HUES6 (cell line): Measurements from ENCODE around the gene RSAD1.

ENCODE experiments used
- H3K27ac ChIP-seq: 2 replicates; pipeline ENCODE4 v1.7.0; 2013; ENCODE audit warnings: low read depth, mild to moderate bottlenecking, low read length, inconsistent platforms
- H3K27me3 ChIP-seq: 2 replicates; pipeline ENCODE4 v1.6.1; 2013; ENCODE audit warnings: low read length; ENCODE audit not compliant: control insufficient read depth, insufficient read depth
- H3K36me3 ChIP-seq: 2 replicates; pipeline ENCODE4 v1.6.1; 2013; ENCODE audit warnings: low read length; ENCODE audit not compliant: control insufficient read depth, insufficient read depth
- H3K4me1 ChIP-seq: 2 replicates; pipeline ENCODE4 v1.6.1; 2013; ENCODE audit warnings: low read length; ENCODE audit not compliant: control insufficient read depth, insufficient read depth
- H3K4me3 ChIP-seq: 2 replicates; pipeline ENCODE4 v1.5.1; 2013; ENCODE audit warnings: low read depth, low read length
- H3K9ac ChIP-seq: one replicate; pipeline ENCODE4 v1.6.1; 2013; ENCODE audit warnings: mild to moderate bottlenecking, low read length
- H3K9me3 ChIP-seq: 2 replicates; pipeline ENCODE4 v1.6.1; 2013; ENCODE audit warnings: low read depth, low read length; ENCODE audit not compliant: control insufficient read depth, insufficient read depth

The RSAD1 gene

GRCh38 chr17:50523208-50523607, 44.5 kb downstream of the RSAD1 start:
- Histone ChIP-seq H3K9ac (no peak overlapping the region), H3K27ac (no peak overlapping the region), H3K4me3 (no peak overlapping the region), H3K27me3 (no peaks in the 10 kb centered on the region), H3K9me3 (no peaks in the 10 kb centered on the region), H3K4me1 (peaks cover 5% of the 10 kb centered on the region; the same call in 1 of the 2 replicates), H3K36me3 (no peaks in the 10 kb centered on the region)

GRCh38 chr17:50524838-50525237, 46.2 kb downstream of the RSAD1 start:
- Histone ChIP-seq H3K27me3 (peaks cover 3% of the 10 kb centered on the region; the same call in 1 of the 2 replicates), H3K4me1 (no peaks in the 10 kb centered on the region; the same call in 1 of the 2 replicates), H3K27ac (no peak overlapping the region), H3K4me3 (no peak overlapping the region), H3K9me3 (no peaks in the 10 kb centered on the region), H3K36me3 (no peaks in the 10 kb centered on the region), H3K9ac (no peak overlapping the region)

- Histone ChIP-seq H3K9me3 (no peaks in the 10 kb centered on the region), H3K9ac (no peak overlapping the region), H3K27ac (no peak overlapping the region), H3K27me3 (peaks cover 17% of the 10 kb centered on the region), H3K4me1 (peaks cover 5% of the 10 kb centered on the region), H3K36me3 (no peaks in the 10 kb centered on the region), H3K4me3 (no peak overlapping the region)
These were observed 48.6 kb downstream of the RSAD1 start for GRCh38 chr17:50527155-50527762.

- peaks cover 7% of the 10 kb centered on the region for H3K4me1 ChIP-seq
- peaks cover 25% of the 10 kb centered on the region for H3K27me3 ChIP-seq
- no peak overlapping the region for H3K4me3 ChIP-seq
- H3K36me3 ChIP-seq, result no peaks in the 10 kb centered on the region
- no peak overlapping the region for H3K27ac ChIP-seq
- H3K9ac ChIP-seq, result no peak overlapping the region
- H3K9me3 ChIP-seq, result no peaks in the 10 kb centered on the region
These were observed 49.4 kb downstream of the RSAD1 start for GRCh38 chr17:50527949-50528474.

- Histone ChIP-seq H3K4me1 (peaks cover 19% of the 10 kb centered on the region), H3K36me3 (no peaks in the 10 kb centered on the region), H3K27ac (no peak overlapping the region), H3K4me3 (no peak overlapping the region), H3K9me3 (no peaks in the 10 kb centered on the region), H3K9ac (no peak overlapping the region), H3K27me3 (peaks cover 43% of the 10 kb centered on the region)
These were observed 51.2 kb downstream of the RSAD1 start for GRCh38 chr17:50529849-50530248.

- peaks cover 19% of the 10 kb centered on the region for H3K4me1 ChIP-seq
- H3K4me3 ChIP-seq, result no peak overlapping the region
- H3K36me3 ChIP-seq, result no peaks in the 10 kb centered on the region
- H3K27me3 ChIP-seq, result peaks cover 47% of the 10 kb centered on the region
- no peak overlapping the region for H3K27ac ChIP-seq
- H3K9ac ChIP-seq, result no peak overlapping the region
- H3K9me3 ChIP-seq, result no peaks in the 10 kb centered on the region
These were observed 52.9 kb downstream of the RSAD1 start for GRCh38 chr17:50531428-50532025.

GRCh38 chr17:50532452-50533024, 53.9 kb downstream of the RSAD1 start, which contains the start of gene EPN3:
TSS of gene EPN3 (plus strand) at chr17:50532735. CDS start at chr17:50536557, 3,822 bp downstream.
- H3K27ac ChIP-seq, result no peak within 1 kb of the TSS
- no peaks in the 10 kb centered on the region for H3K9me3 ChIP-seq
- peaks cover 19% of the 10 kb centered on the region for H3K4me1 ChIP-seq
- H3K9ac ChIP-seq, result peak within 1 kb of the TSS; percentile 43
- peak within 1 kb of the TSS; percentile 80 for H3K4me3 ChIP-seq
- H3K36me3 ChIP-seq, result no peaks in the 10 kb centered on the region
- H3K27me3 ChIP-seq, result peaks cover 47% of the 10 kb centered on the region

GRCh38 chr17:50533185-50533584, 54.5 kb downstream of the RSAD1 start:
- Histone ChIP-seq H3K27me3 (peaks cover 47% of the 10 kb centered on the region), H3K4me3 (peak overlapping the region; percentile 80), H3K4me1 (peaks cover 20% of the 10 kb centered on the region), H3K27ac (no peak overlapping the region), H3K9me3 (no peaks in the 10 kb centered on the region), H3K9ac (peak overlapping the region; percentile 7), H3K36me3 (no peaks in the 10 kb centered on the region)

GRCh38 chr17:50533720-50534148, 55.1 kb downstream of the RSAD1 start:
- peak overlapping the region; percentile 7 for H3K9ac ChIP-seq
- H3K27ac ChIP-seq, result no peak overlapping the region
- no peaks in the 10 kb centered on the region for H3K9me3 ChIP-seq
- H3K4me1 ChIP-seq, result peaks cover 26% of the 10 kb centered on the region
- H3K4me3 ChIP-seq, result peak overlapping the region; percentile 80
- peaks cover 47% of the 10 kb centered on the region for H3K27me3 ChIP-seq
- H3K36me3 ChIP-seq, result no peaks in the 10 kb centered on the region

GRCh38 chr17:50534222-50534978, 55.7 kb downstream of the RSAD1 start:
- H3K4me3 ChIP-seq, result peak overlapping the region; percentile 80

More at GRCh38 chr17:50534222-50534978, 55.7 kb downstream of the RSAD1 start:
- Histone ChIP-seq H3K9me3 (no peaks in the 10 kb centered on the region), H3K4me1 (peaks cover 29% of the 10 kb centered on the region), H3K27me3 (peaks cover 47% of the 10 kb centered on the region), H3K36me3 (no peaks in the 10 kb centered on the region), H3K27ac (no peak overlapping the region), H3K9ac (no peak overlapping the region)
